ENCODE results near the gene PTGFRN. TPM values are rescaled to one million over a fixed set of nuclear protein-coding genes. Genes with fewer than 3 reads are reported as not detected.

PTGFRN gene
- total RNA-seq, 1 donor from 2014 or later, result 31.2 TPM

- Histone ChIP-seq H3K9me3 (no peaks in the 10 kb centered on the region), H3K4me3 (peak overlapping the region; percentile 17), H3K36me3 (no peaks in the 10 kb centered on the region), H3K27me3 (no peaks in the 10 kb centered on the region), H3K27ac (no peak overlapping the region), H3K4me1 (peaks cover 23% of the 10 kb centered on the region)
- intact Hi-C loops (cut with DNase I), result no loop called here
- no peak for DNase-seq
- TF ChIP-seq, protein P1, sequence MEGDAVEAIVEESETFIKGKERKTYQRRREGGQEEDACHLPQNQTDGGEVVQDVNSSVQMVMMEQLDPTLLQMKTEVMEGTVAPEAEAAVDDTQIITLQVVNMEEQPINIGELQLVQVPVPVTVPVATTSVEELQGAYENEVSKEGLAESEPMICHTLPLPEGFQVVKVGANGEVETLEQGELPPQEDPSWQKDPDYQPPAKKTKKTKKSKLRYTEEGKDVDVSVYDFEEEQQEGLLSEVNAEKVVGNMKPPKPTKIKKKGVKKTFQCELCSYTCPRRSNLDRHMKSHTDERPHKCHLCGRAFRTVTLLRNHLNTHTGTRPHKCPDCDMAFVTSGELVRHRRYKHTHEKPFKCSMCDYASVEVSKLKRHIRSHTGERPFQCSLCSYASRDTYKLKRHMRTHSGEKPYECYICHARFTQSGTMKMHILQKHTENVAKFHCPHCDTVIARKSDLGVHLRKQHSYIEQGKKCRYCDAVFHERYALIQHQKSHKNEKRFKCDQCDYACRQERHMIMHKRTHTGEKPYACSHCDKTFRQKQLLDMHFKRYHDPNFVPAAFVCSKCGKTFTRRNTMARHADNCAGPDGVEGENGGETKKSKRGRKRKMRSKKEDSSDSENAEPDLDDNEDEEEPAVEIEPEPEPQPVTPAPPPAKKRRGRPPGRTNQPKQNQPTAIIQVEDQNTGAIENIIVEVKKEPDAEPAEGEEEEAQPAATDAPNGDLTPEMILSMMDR (IDR thresholded peaks at IDR 0.05), result no peak
- ATAC-seq, result no peak
Measured at GRCh38 chr1:116877141-116877818, 32.4 kb upstream of the PTGFRN start.

DNA sequence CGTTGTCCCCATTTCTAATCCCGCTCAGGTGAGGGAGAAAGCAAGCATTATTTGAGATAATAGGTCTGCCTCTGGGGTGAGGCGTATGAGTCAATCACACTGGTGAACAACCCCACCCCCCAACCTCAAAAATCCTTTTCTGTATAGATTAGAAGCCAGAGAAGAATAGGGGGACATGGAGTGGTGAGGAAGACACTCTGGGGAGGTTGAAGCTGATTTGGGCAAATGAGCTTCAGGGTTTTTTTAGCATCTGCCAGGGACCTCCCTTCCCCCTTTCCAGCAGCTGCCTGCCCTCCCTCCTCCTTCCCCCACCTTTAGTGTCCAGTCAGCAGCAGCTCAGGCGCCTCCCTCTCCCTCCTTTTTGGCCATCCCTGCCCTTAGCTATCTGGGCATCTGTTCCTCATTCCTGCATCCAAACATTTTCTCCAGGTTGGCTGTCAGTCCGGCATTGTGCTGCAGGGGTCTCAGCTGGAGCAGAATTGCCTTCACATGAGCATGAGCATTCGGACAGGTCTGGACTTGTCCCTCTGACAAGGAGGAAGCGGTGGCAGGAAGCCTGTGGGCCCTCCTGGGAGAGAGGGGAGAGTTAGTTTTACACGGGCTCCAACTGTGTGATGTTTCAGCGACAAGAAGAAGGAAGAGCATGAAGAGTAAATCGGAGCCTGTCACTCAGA is 30.8 kb upstream of the PTGFRN start:
- peaks cover 23% of the 10 kb centered on the region for H3K4me1 ChIP-seq
- H3K9me3 ChIP-seq, result no peaks in the 10 kb centered on the region
- intact Hi-C loops (cut with DNase I), result no loop called here
- DNase-seq (no peak), ATAC-seq (peak; percentile 47)
- H3K27ac ChIP-seq, result peak overlapping the region; percentile 43
- H3K36me3 ChIP-seq, result no peaks in the 10 kb centered on the region
- TF ChIP-seq, protein P1 (IDR thresholded peaks at IDR 0.05), result no peak
- H3K27me3 ChIP-seq, result no peaks in the 10 kb centered on the region
- peak overlapping the region; percentile 28 for H3K4me3 ChIP-seq

GRCh38 chr1:116879478-116880133 is 30.1 kb upstream of the PTGFRN start:
- H3K9me3 ChIP-seq, result no peaks in the 10 kb centered on the region
- peaks cover 23% of the 10 kb centered on the region for H3K4me1 ChIP-seq
- H3K4me3 ChIP-seq, result no peak overlapping the region
- intact Hi-C loops (cut with DNase I), result no loop called here
- no peak for DNase-seq
- no peaks in the 10 kb centered on the region for H3K27me3 ChIP-seq
- H3K36me3 ChIP-seq, result no peaks in the 10 kb centered on the region
- TF ChIP-seq, protein P1 (IDR thresholded peaks at IDR 0.05), result no peak
- no peak for ATAC-seq
- H3K27ac ChIP-seq, result peak overlapping the region; percentile 43

GRCh38 chr1:116880917-116881316 is 28.8 kb upstream of the PTGFRN start:
- H3K4me3 ChIP-seq, result no peak overlapping the region
- no peaks in the 10 kb centered on the region for H3K9me3 ChIP-seq
- peaks cover 23% of the 10 kb centered on the region for H3K4me1 ChIP-seq
- TF ChIP-seq, protein P1 (IDR thresholded peaks at IDR 0.05), result no peak
- H3K27ac ChIP-seq, result no peak overlapping the region
- H3K36me3 ChIP-seq, result no peaks in the 10 kb centered on the region
- DNase-seq (no peak), ATAC-seq (no peak)
- intact Hi-C loops (cut with DNase I), result no loop called here
- no peaks in the 10 kb centered on the region for H3K27me3 ChIP-seq

- Histone ChIP-seq H3K9me3 (no peaks in the 10 kb centered on the region), H3K4me3 (no peak overlapping the region), H3K27me3 (no peaks in the 10 kb centered on the region), H3K36me3 (no peaks in the 10 kb centered on the region), H3K27ac (peak overlapping the region; percentile 45), H3K4me1 (peaks cover 23% of the 10 kb centered on the region)
- intact Hi-C loops (cut with DNase I), result no loop called here
- TF ChIP-seq, protein P1 (IDR thresholded peaks at IDR 0.05), result no peak
- ATAC-seq (peak; percentile 66), DNase-seq (no peak)
Measured at GRCh38 chr1:116881879-116882520, 27.7 kb upstream of the PTGFRN start.
